Measurements from ENCODE around the gene UXS1.

Gene UXS1

GRCh38 chr2:106187273-106187891 is 6.7 kb downstream of the UXS1 start:
- H3K27me3 ChIP-seq (ENCODE audit: insufficient read depth, low read depth): no peaks in the 10 kb centered on the region
- no peak for TF ChIP-seq CTCF (conservative IDR thresholded peaks at IDR 0.05; ENCODE audit: low read depth, low read length)
- peaks cover 8% of the 10 kb centered on the region for H3K4me1 ChIP-seq (ENCODE audit: low read depth, poor library complexity, severe bottlenecking)
- no peak overlapping the region for H2AFZ ChIP-seq (ENCODE audit: low read depth)
- no peak overlapping the region for H3K9ac ChIP-seq
- no peak overlapping the region for H3K4me3 ChIP-seq (IDR thresholded peaks at IDR 0.05; ENCODE audit: insufficient read depth, low read depth, low read length)
- no peaks in the 10 kb centered on the region for H3K36me3 ChIP-seq (ENCODE audit: insufficient read depth)
- H3K27ac ChIP-seq: no peak overlapping the region
- H4K20me1 ChIP-seq (ENCODE audit: insufficient read depth): no peaks in the 10 kb centered on the region
- H3K4me2 ChIP-seq: no peak overlapping the region
- no peaks in the 10 kb centered on the region for H3K79me2 ChIP-seq (ENCODE audit: insufficient read depth, low read depth)

- Histone ChIP-seq H3K9ac (no peak overlapping the region), H3K27me3 (ENCODE audit: insufficient read depth, low read depth) (no peaks in the 10 kb centered on the region), H3K27ac (no peak overlapping the region), H3K4me3 (IDR thresholded peaks at IDR 0.05; ENCODE audit: insufficient read depth, low read depth, low read length) (no peak overlapping the region), H3K4me2 (no peak overlapping the region), H2AFZ (ENCODE audit: low read depth) (no peak overlapping the region), H4K20me1 (ENCODE audit: insufficient read depth) (no peaks in the 10 kb centered on the region), H3K36me3 (ENCODE audit: insufficient read depth) (no peaks in the 10 kb centered on the region), H3K4me1 (ENCODE audit: low read depth, poor library complexity, severe bottlenecking) (peaks cover 8% of the 10 kb centered on the region), H3K79me2 (ENCODE audit: insufficient read depth, low read depth) (no peaks in the 10 kb centered on the region)
- TF ChIP-seq CTCF (conservative IDR thresholded peaks at IDR 0.05; ENCODE audit: low read depth, low read length): no peak
These were observed 8.5 kb downstream of the UXS1 start for GRCh38 chr2:106185475-106186184.

- Histone ChIP-seq H2AFZ (ENCODE audit: low read depth) (no peak overlapping the region), H3K36me3 (ENCODE audit: insufficient read depth) (no peaks in the 10 kb centered on the region), H3K4me2 (no peak overlapping the region), H3K4me1 (ENCODE audit: low read depth, poor library complexity, severe bottlenecking) (peaks cover 8% of the 10 kb centered on the region), H3K27ac (no peak overlapping the region), H4K20me1 (ENCODE audit: insufficient read depth) (no peaks in the 10 kb centered on the region), H3K79me2 (ENCODE audit: insufficient read depth, low read depth) (no peaks in the 10 kb centered on the region), H3K9ac (no peak overlapping the region), H3K4me3 (IDR thresholded peaks at IDR 0.05; ENCODE audit: insufficient read depth, low read depth, low read length) (no peak overlapping the region), H3K27me3 (ENCODE audit: insufficient read depth, low read depth) (no peaks in the 10 kb centered on the region)
- no peak for TF ChIP-seq CTCF (conservative IDR thresholded peaks at IDR 0.05; ENCODE audit: low read depth, low read length)
These were observed 9.2 kb downstream of the UXS1 start for GRCh38 chr2:106184857-106185256.

- Histone ChIP-seq H3K4me3 (IDR thresholded peaks at IDR 0.05; ENCODE audit: insufficient read depth, low read depth, low read length) (no peak overlapping the region), H3K9ac (no peak overlapping the region), H3K4me2 (no peak overlapping the region), H3K4me1 (ENCODE audit: low read depth, poor library complexity, severe bottlenecking) (peaks cover 8% of the 10 kb centered on the region), H3K27me3 (ENCODE audit: insufficient read depth, low read depth) (no peaks in the 10 kb centered on the region), H2AFZ (ENCODE audit: low read depth) (no peak overlapping the region), H3K36me3 (ENCODE audit: insufficient read depth) (no peaks in the 10 kb centered on the region), H4K20me1 (ENCODE audit: insufficient read depth) (no peaks in the 10 kb centered on the region), H3K79me2 (ENCODE audit: insufficient read depth, low read depth) (no peaks in the 10 kb centered on the region), H3K27ac (no peak overlapping the region)
- no peak for TF ChIP-seq CTCF (conservative IDR thresholded peaks at IDR 0.05; ENCODE audit: low read depth, low read length)
These were observed 9.7 kb downstream of the UXS1 start for GRCh38 chr2:106184394-106184793.

Measured in KMS-11 (cell line).